ENCODE data around the gene MMD. TPM values are rescaled to one million over a fixed set of nuclear protein-coding genes. Genes with fewer than 3 reads are reported as not detected.

The MMD gene
- total and polyA plus RNA-seq, 2 of the 13 experiments (the other 11 are each of a cell fraction or from before 2014, with no cell fraction given), result 121 to 225 TPM

DNA sequence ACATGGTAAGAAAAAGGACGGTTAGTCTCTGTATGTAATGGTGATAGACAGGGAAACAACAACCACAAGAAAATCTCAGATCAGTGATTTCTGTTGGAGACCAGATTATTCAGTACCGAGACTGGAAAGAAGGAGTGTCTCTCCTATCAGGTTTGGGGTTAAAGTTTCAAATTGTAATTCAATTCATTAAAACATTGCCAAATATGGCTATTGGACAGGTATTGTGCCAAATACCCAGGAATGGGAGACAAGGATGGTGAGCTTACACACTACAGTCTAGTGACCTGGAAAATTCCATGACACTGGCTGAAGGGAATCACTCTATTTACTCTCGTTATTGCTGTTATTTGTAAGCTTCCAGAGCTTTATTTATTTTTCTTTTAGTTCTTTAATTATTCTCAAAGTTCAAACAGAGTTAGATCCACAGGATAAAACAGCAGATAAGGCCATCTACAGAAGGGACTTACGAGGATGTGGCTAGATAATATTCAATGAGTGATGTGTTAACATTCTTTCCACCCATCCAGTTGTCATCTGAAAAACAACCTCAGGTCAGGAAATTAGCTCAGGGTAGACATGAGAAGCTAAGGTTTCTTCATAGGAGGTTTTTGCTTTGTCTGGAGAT is 25.1 kb upstream of the MMD start (continued):
- TF ChIP-seq JDP2 (CRISPR knock-in tag; IDR thresholded peaks at IDR 0.05; ENCODE audit: borderline replicate concordance), result no peak
- TF ChIP-seq, protein P1, sequence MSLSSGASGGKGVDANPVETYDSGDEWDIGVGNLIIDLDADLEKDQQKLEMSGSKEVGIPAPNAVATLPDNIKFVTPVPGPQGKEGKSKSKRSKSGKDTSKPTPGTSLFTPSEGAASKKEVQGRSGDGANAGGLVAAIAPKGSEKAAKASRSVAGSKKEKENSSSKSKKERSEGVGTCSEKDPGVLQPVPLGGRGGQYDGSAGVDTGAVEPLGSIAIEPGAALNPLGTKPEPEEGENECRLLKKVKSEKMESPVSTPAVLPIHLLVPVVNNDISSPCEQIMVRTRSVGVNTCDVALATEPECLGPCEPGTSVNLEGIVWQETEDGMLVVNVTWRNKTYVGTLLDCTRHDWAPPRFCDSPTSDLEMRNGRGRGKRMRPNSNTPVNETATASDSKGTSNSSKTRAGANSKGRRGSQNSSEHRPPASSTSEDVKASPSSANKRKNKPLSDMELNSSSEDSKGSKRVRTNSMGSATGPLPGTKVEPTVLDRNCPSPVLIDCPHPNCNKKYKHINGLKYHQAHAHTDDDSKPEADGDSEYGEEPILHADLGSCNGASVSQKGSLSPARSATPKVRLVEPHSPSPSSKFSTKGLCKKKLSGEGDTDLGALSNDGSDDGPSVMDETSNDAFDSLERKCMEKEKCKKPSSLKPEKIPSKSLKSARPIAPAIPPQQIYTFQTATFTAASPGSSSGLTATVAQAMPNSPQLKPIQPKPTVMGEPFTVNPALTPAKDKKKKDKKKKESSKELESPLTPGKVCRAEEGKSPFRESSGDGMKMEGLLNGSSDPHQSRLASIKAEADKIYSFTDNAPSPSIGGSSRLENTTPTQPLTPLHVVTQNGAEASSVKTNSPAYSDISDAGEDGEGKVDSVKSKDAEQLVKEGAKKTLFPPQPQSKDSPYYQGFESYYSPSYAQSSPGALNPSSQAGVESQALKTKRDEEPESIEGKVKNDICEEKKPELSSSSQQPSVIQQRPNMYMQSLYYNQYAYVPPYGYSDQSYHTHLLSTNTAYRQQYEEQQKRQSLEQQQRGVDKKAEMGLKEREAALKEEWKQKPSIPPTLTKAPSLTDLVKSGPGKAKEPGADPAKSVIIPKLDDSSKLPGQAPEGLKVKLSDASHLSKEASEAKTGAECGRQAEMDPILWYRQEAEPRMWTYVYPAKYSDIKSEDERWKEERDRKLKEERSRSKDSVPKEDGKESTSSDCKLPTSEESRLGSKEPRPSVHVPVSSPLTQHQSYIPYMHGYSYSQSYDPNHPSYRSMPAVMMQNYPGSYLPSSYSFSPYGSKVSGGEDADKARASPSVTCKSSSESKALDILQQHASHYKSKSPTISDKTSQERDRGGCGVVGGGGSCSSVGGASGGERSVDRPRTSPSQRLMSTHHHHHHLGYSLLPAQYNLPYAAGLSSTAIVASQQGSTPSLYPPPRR (CRISPR knock-in tag; IDR thresholded peaks at IDR 0.05; ENCODE audit: borderline replicate concordance), result peak; percentile 95
- TF ChIP-seq, protein P2, sequence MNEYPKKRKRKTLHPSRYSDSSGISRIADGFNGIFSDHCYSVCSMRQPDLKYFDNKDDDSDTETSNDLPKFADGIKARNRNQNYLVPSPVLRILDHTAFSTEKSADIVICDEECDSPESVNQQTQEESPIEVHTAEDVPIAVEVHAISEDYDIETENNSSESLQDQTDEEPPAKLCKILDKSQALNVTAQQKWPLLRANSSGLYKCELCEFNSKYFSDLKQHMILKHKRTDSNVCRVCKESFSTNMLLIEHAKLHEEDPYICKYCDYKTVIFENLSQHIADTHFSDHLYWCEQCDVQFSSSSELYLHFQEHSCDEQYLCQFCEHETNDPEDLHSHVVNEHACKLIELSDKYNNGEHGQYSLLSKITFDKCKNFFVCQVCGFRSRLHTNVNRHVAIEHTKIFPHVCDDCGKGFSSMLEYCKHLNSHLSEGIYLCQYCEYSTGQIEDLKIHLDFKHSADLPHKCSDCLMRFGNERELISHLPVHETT (CRISPR knock-in tag; conservative IDR thresholded peaks at IDR 0.05), result no peak
- TF ChIP-seq DPF2 (CRISPR knock-in tag; IDR thresholded peaks at IDR 0.05; ENCODE audit: borderline replicate concordance, low read depth), result peak; percentile 97
- TF ChIP-seq, protein P3, sequence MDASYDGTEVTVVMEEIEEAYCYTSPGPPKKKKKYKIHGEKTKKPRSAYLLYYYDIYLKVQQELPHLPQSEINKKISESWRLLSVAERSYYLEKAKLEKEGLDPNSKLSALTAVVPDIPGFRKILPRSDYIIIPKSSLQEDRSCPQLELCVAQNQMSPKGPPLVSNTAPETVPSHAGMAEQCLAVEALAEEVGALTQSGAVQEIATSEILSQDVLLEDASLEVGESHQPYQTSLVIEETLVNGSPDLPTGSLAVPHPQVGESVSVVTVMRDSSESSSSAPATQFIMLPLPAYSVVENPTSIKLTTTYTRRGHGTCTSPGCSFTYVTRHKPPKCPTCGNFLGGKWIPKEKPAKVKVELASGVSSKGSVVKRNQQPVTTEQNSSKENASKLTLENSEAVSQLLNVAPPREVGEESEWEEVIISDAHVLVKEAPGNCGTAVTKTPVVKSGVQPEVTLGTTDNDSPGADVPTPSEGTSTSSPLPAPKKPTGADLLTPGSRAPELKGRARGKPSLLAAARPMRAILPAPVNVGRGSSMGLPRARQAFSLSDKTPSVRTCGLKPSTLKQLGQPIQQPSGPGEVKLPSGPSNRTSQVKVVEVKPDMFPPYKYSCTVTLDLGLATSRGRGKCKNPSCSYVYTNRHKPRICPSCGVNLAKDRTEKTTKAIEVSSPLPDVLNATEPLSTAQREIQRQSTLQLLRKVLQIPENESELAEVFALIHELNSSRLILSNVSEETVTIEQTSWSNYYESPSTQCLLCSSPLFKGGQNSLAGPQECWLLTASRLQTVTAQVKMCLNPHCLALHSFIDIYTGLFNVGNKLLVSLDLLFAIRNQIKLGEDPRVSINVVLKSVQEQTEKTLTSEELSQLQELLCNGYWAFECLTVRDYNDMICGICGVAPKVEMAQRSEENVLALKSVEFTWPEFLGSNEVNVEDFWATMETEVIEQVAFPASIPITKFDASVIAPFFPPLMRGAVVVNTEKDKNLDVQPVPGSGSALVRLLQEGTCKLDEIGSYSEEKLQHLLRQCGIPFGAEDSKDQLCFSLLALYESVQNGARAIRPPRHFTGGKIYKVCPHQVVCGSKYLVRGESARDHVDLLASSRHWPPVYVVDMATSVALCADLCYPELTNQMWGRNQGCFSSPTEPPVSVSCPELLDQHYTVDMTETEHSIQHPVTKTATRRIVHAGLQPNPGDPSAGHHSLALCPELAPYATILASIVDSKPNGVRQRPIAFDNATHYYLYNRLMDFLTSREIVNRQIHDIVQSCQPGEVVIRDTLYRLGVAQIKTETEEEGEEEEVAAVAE (CRISPR knock-in tag; IDR thresholded peaks at IDR 0.05; ENCODE audit: borderline replicate concordance), result no peak
- TF ChIP-seq, protein P4, sequence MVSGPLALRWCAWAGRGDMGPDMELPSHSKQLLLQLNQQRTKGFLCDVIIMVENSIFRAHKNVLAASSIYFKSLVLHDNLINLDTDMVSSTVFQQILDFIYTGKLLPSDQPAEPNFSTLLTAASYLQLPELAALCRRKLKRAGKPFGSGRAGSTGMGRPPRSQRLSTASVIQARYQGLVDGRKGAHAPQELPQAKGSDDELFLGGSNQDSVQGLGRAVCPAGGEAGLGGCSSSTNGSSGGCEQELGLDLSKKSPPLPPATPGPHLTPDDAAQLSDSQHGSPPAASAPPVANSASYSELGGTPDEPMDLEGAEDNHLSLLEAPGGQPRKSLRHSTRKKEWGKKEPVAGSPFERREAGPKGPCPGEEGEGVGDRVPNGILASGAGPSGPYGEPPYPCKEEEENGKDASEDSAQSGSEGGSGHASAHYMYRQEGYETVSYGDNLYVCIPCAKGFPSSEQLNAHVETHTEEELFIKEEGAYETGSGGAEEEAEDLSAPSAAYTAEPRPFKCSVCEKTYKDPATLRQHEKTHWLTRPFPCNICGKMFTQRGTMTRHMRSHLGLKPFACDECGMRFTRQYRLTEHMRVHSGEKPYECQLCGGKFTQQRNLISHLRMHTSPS (CRISPR knock-in tag; IDR thresholded peaks at IDR 0.05; ENCODE audit: low read depth), result no peak
- TF ChIP-seq FOSL1 (CRISPR knock-in tag; IDR thresholded peaks at IDR 0.05; ENCODE audit: borderline replicate concordance), result peak; percentile 61; the same call in 1 of the 2 replicates
- no peak for TF ChIP-seq NFIB (CRISPR knock-in tag; IDR thresholded peaks at IDR 0.05; ENCODE audit: borderline replicate concordance)
- TF ChIP-seq MAF1 (CRISPR knock-in tag; IDR thresholded peaks at IDR 0.05; ENCODE audit: borderline replicate concordance), result no peak
- TF ChIP-seq TEAD3 (CRISPR knock-in tag; optimal IDR thresholded peaks at IDR 0.05; ENCODE audit: borderline replicate concordance), result peak; percentile 90
- no peak for TF ChIP-seq HCFC1 (IDR thresholded peaks at IDR 0.05; ENCODE audit: low read depth, low read length)
- TF ChIP-seq HOXA7 (CRISPR knock-in tag; IDR thresholded peaks at IDR 0.05), result no peak
- peak; percentile 53; the same call in 1 of the 2 replicates for TF ChIP-seq NFYC (CRISPR knock-in tag; IDR thresholded peaks at IDR 0.05)
- no peak for TF ChIP-seq ZNF768 (CRISPR knock-in tag; IDR thresholded peaks at IDR 0.05)
- TF ChIP-seq FOSL2 (CRISPR knock-in tag; IDR thresholded peaks at IDR 0.05), result peak; percentile 73; the same call in 1 of the 2 replicates
- no peak for TF ChIP-seq ZNF605 (CRISPR knock-in tag; IDR thresholded peaks at IDR 0.05)
- peak; percentile 61; the same call in 1 of the 2 replicates for TF ChIP-seq ZFP36L1 (CRISPR knock-in tag; IDR thresholded peaks at IDR 0.05)
- TF ChIP-seq XRCC5 (optimal IDR thresholded peaks at IDR 0.05; ENCODE audit: low read length), result no peak
